NCI-H146 treated with DMSO at 0.1 percent for 48 hours (cell line): ENCODE data around the gene SSNA1.
A peak's percentile ranks its signal among the peaks of the same experiment; 100 is the strongest.

Experiments
- DNase-seq: peaks from one replicate; lab custom pipeline; 2025; ENCODE audit not compliant: unreplicated experiment; lab: John Stamatoyannopoulos, UW

Gene SSNA1

GRCh38 chr9:137219757-137220316 lies 31.4 kb downstream of the SSNA1 start:
- DNase-seq, result no peak

- no peak for DNase-seq
Measured at GRCh38 chr9:137220317-137221094, 32.0 kb downstream of the SSNA1 start.

- no peak for DNase-seq
Measured at GRCh38 chr9:137221095-137221505, 32.6 kb downstream of the SSNA1 start.

DNA sequence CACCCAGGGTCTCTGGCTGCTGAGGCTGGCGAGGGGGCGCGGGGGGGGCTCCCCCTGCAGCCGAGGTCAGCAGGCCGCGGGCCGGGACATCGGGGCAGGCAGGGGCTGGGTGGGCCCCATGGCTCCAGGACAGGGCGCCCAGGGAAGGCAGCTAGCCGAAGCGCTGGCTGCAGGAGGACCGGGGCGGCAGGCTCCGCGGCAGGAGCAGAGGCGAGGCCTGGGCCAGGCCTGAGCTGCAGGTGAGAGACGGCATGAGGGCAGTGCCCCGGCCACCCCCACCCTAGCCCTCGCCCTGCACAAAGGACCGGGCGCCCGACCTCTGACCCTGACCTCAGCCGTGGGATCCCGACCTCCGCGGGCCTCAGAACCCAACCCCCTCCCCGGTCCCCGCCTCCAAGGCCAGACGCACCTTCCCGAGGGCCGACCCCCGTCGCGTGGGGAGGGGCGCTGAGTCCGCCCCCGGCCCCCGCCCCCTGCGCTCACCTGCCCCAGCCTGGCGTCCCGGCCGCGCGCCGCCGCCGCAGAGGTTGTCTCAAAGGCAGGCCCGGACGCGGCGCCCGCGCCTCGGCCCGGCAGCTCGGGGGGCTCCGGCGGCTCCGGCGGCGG lies 33.1 kb downstream of the SSNA1 start:
- no peak for DNase-seq

DNA sequence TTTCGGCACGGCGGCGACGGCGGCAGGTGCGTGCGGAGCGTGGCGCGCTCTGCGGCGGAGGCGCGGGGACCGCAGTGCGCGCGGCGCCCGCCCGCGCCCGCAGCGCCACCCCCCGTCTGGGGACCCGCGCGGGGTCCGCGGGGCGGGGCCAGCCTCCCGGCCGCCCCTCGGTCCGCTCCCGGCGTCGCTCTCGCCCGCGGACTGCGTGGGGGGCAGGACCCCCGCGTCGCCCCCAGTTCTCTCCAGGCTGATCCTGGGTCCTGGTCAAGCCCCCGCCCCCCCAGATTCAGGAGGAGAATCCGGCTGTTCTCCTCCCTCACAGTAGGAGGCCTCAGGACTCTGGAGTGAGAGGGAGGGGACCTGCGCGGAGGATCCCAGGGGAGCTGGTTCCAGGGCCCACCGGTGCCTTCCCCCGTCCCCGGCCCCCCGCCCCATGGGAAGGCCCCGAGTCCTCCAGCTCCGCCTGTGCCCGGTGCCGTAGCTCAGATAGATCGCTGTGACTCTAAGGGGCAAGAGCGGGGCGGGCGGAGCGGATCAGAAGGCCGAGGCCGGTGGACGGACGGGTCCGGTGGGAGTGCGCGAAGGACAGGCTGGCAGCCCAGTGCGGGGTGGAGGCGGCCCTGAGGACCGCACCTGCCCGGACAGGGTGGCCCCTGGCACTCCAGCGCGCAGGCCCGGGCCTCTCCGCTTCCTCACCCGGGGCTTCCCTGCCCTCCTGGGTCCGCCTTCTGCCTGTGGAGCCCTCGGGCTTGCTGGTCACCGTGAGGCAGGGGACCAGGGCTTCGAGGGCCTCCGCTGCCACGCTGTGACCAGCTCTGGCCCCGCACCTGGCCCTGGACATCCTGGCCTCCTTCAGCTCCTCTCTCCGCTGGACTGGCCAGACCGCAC lies 34.0 kb downstream of the SSNA1 start, which contains the start of gene RNF208:
Gene RNF208 (minus strand): TSS at position 51 of the 888 bp plus-strand sequence. CDS start 1,028 bp downstream, outside the sequence.
- no peak for DNase-seq

DNA sequence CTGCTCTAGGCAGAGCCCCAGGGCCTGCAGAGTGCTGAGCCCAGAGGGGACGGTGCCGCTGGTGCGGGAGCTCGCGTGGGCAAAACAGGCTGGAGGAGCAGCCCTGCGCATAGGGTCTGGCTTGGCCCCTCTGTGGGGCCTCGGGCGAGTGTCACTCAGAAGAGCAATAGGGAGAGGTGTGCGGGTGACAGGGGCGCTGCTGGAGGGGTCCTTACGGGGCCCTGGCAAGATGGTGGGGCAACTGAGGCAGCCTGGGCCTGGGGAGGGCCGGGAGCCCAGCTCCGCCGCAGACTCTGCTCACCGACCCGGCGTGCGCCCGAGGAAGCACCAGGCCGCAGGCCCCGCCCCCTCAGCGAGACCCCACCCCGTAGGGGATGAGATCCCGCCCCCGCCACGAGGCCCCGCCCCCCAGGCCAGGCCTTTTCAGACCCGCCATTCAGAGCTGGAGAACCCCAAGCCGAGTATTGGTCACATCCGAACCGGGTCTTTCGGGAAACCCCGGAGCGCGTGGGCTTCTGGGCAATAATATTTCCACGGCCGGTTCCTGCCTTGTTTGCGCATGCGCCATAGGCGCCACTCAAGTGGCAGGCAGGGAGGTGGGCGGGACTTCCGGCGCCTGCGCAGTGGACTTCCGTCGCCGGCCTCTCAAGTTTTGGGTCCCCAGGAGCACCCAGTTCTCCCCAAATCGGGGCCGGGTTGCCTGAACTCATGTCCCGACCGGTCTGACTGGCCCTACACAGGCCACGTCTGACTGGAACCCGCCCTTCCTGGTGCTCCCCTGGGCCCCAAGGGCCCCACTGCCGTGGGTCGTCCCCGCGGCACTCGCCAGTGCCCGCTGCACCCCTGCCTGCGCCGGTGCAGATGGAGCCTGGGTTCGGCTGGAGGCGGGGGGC lies 34.8 kb downstream of the SSNA1 start:
- peak; percentile 80 for DNase-seq

DNA sequence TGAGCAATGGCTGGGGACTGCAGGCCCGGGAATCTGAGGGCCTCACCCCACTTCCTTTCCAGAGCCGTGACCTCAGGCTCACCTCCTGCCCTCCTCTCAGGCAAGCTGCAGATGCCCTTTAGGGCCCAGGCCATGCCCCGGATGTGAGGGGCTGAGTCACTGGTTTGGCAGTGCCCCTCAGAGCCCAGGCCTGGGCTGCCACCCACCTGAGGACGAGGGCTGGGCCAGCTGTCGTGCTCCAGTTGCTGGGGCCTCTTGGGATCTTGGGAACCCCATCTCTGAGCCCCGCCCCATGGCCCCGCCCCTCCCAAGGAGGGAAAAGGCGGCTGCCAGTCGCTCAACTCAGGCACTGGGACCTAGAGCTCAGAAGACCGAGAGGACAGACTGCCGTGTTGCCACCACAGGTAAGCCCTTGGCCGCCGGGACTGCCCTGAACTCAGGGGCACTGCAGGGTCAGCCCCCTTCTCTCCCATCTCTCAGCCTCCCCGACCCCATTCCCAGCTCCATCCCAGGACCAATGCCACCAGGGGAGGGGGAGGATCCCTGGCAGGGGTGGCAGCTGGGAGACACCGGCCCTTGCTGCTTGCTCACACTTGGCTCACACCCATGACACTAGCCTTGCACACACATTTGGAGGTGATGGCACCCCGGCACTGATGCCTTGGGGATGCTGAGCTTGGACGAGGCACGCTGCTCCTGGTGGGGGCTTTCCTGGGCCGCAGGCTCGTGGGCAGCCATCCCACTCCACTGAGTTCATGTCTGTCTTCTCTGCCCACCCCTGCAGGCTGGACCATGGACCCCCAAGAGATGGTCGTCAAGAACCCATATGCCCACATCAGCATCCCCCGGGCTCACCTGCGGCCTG lies 36.6 kb downstream of the SSNA1 start, which contains the start of gene CYSRT1:
Gene CYSRT1 (plus strand): TSS at position 345 of the 865 bp plus-strand sequence. CDS start 448 bp downstream, at position 793.
- DNase-seq, result no peak

DNA sequence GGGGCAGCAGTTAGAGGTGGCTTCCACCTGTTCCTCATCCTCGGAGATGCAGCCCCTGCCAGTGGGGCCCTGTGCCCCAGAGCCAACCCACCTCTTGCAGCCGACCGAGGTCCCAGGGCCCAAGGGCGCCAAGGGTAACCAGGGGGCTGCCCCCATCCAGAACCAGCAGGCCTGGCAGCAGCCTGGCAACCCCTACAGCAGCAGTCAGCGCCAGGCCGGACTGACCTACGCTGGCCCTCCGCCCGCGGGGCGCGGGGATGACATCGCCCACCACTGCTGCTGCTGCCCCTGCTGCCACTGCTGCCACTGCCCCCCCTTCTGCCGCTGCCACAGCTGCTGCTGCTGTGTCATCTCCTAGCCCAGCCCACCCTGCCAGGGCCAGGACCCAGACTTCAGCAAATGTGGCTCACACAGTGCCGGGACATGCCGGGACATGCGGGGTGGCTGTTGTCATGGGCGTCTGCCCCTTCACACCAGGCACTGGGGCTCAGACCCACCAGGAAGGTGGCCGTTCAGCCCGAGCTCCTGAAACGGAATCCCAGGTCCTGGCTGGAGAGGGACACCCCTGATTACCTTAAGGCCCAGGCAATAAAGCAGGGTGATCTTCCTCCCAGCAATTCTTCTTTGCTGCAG lies 37.3 kb downstream of the SSNA1 start:
- no peak for DNase-seq

GRCh38 chr9:137226338-137227053 lies 38.0 kb downstream of the SSNA1 start:
- no peak for DNase-seq

- no peak for DNase-seq
Measured at GRCh38 chr9:137227054-137227852, 38.8 kb downstream of the SSNA1 start, which contains the start of gene RNF224. Gene RNF224, plus strand, starts transcription at chr9:137227502. Its CDS starts 834 bp downstream, at chr9:137228336.

GRCh38 chr9:137227853-137228505 lies 39.5 kb downstream of the SSNA1 start:
- no peak for DNase-seq

GRCh38 chr9:137228506-137228967 lies 40.1 kb downstream of the SSNA1 start:
- no peak for DNase-seq

DNA sequence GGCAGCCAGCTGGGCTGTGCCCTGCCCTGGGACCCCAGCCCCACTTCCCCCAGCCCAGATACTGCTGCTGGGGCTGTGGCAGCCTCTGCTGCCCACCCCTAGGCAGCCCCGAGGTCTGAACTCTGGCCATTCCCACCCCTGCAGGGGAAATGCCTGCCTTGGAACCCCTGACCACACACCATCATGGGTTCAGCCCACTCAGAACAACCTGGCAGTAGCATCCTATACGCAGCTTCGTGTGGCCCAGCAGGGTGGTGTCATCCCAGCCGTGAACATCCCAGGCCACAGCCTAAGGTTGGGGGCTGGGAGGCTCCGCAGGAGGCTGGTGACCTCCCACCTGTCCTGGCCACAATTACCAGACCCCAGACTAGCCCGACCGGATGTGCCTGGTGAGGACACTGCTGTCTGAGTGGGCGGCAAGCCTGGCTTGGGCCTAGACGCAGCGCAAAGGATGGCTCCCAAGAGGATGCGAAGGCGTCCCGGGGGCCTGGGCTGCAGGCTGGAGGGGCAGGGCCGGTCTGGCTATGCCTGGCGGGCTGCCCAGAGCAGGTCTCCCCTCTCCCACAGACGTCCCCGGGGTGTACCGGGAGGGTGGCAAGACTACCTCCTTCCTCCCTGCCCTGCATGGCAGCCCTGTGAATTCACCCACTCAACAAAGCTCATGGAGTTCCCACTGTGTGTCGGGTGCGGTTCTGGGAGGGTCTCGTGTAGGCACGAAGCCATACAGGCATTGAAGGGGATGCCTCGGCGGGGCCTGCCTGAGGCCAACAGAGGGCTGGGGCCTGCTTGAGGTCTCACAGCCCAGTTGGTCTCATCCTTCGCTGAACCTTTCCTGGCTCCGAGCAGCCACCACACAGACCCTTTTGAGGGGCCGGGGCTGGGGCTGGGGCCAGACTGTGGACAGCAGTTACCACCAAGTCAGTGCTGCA lies 40.8 kb downstream of the SSNA1 start:
- DNase-seq, result no peak

GRCh38 chr9:137229903-137230704 lies 41.6 kb downstream of the SSNA1 start:
- DNase-seq, result no peak
